ENCODE data around the gene MBP.

The MBP gene

GRCh38 chr18:77132369-77133050, at the start of gene MBP:
Gene MBP, minus strand, starts transcription at chr18:77132783. Its CDS starts 27,522 bp downstream, at chr18:77105261.
- TF ChIP-seq CTCF (conservative IDR thresholded peaks at IDR 0.05) (no peak), ZFX (IDR thresholded peaks at IDR 0.05) (no peak)
- H3K27ac ChIP-seq: peak within 1 kb of the TSS; percentile 97

GRCh38 chr18:77181950-77182707, 49.5 kb upstream of the MBP start:
- no peak overlapping the region for H3K27ac ChIP-seq
- TF ChIP-seq ZFX (IDR thresholded peaks at IDR 0.05) (no peak), CTCF (conservative IDR thresholded peaks at IDR 0.05) (no peak)

- TF ChIP-seq ZFX (IDR thresholded peaks at IDR 0.05) (no peak), CTCF (conservative IDR thresholded peaks at IDR 0.05) (no peak)
- no peak overlapping the region for H3K27ac ChIP-seq
These were observed 46.0 kb upstream of the MBP start for GRCh38 chr18:77178559-77178958.

GRCh38 chr18:77177009-77177408, 44.4 kb upstream of the MBP start:
- TF ChIP-seq CTCF (conservative IDR thresholded peaks at IDR 0.05) (no peak), ZFX (IDR thresholded peaks at IDR 0.05) (no peak)
- H3K27ac ChIP-seq: no peak overlapping the region

GRCh38 chr18:77173275-77174030, 40.9 kb upstream of the MBP start:
- TF ChIP-seq CTCF (conservative IDR thresholded peaks at IDR 0.05) (no peak), ZFX (IDR thresholded peaks at IDR 0.05) (no peak)

GRCh38 chr18:77170890-77171410, 38.4 kb upstream of the MBP start:
- H3K27ac ChIP-seq: no peak overlapping the region
- TF ChIP-seq CTCF (conservative IDR thresholded peaks at IDR 0.05): no peak
- no peak for TF ChIP-seq ZFX (IDR thresholded peaks at IDR 0.05)

More at GRCh38 chr18:77173275-77174030, 40.9 kb upstream of the MBP start:
- H3K27ac ChIP-seq: no peak overlapping the region

Measured in C4-2B (cell line).